ENCODE results near the gene WDR5B.

WDR5B gene

GRCh38 chr3:122443090-122443489 lies 27.2 kb upstream of the WDR5B start:
- no peaks in the 10 kb centered on the region for H3K27me3 ChIP-seq (replicated peaks; ENCODE audit: control insufficient read depth, insufficient read depth, low read length)
- no peaks in the 10 kb centered on the region for H3K9me3 ChIP-seq (ENCODE audit: control insufficient read depth, low read length)
- H3K36me3 ChIP-seq (ENCODE audit: control insufficient read depth, insufficient read depth, low read length, severe bottlenecking) = peaks cover 60% of the 10 kb centered on the region
- H3K9ac ChIP-seq (ENCODE audit: low read length) = no peak overlapping the region
- H3K4me3 ChIP-seq (ENCODE audit: low read length) = no peak overlapping the region
- H3K4me1 ChIP-seq (ENCODE audit: control insufficient read depth, insufficient read depth, low read length) = no peaks in the 10 kb centered on the region
- DNase-seq (ENCODE audit: low read depth) = no peak

GRCh38 chr3:122435950-122436349 lies 20.1 kb upstream of the WDR5B start:
- Histone ChIP-seq H3K4me3 (ENCODE audit: low read length) (no peak overlapping the region), H3K4me1 (ENCODE audit: control insufficient read depth, insufficient read depth, low read length) (peaks cover 5% of the 10 kb centered on the region), H3K9me3 (ENCODE audit: control insufficient read depth, low read length) (peaks cover 6% of the 10 kb centered on the region), H3K36me3 (ENCODE audit: control insufficient read depth, insufficient read depth, low read length, severe bottlenecking) (peaks cover 91% of the 10 kb centered on the region), H3K9ac (ENCODE audit: low read length) (no peak overlapping the region), H3K27me3 (replicated peaks; ENCODE audit: control insufficient read depth, insufficient read depth, low read length) (no peaks in the 10 kb centered on the region)
- no peak for DNase-seq (ENCODE audit: low read depth)

- Histone ChIP-seq H3K4me3 (ENCODE audit: low read length) (no peak overlapping the region), H3K9ac (ENCODE audit: low read length) (peak overlapping the region; percentile 25), H3K36me3 (ENCODE audit: control insufficient read depth, insufficient read depth, low read length, severe bottlenecking) (peaks cover 84% of the 10 kb centered on the region), H3K4me1 (ENCODE audit: control insufficient read depth, insufficient read depth, low read length) (peaks cover 12% of the 10 kb centered on the region), H3K9me3 (ENCODE audit: control insufficient read depth, low read length) (no peaks in the 10 kb centered on the region), H3K27me3 (replicated peaks; ENCODE audit: control insufficient read depth, insufficient read depth, low read length) (no peaks in the 10 kb centered on the region)
- DNase-seq (ENCODE audit: low read depth) = no peak
Measured at GRCh38 chr3:122430371-122430770, 14.5 kb upstream of the WDR5B start.

GRCh38 chr3:122427857-122428471 lies 12.1 kb upstream of the WDR5B start:
- H3K36me3 ChIP-seq (ENCODE audit: control insufficient read depth, insufficient read depth, low read length, severe bottlenecking) = peaks cover 90% of the 10 kb centered on the region
- DNase-seq (ENCODE audit: low read depth) = peak; percentile 15

GRCh38 chr3:122421836-122422235 lies 6.0 kb upstream of the WDR5B start:
- DNase-seq (ENCODE audit: low read depth) = no peak
- Histone ChIP-seq H3K36me3 (ENCODE audit: control insufficient read depth, insufficient read depth, low read length, severe bottlenecking) (peaks cover 50% of the 10 kb centered on the region), H3K27me3 (replicated peaks; ENCODE audit: control insufficient read depth, insufficient read depth, low read length) (no peaks in the 10 kb centered on the region), H3K9ac (ENCODE audit: low read length) (no peak overlapping the region), H3K9me3 (ENCODE audit: control insufficient read depth, low read length) (no peaks in the 10 kb centered on the region), H3K4me1 (ENCODE audit: control insufficient read depth, insufficient read depth, low read length) (peaks cover 10% of the 10 kb centered on the region), H3K4me3 (ENCODE audit: low read length) (no peak overlapping the region)

More at GRCh38 chr3:122427857-122428471, 12.1 kb upstream of the WDR5B start:
- peaks cover 12% of the 10 kb centered on the region for H3K4me1 ChIP-seq (ENCODE audit: control insufficient read depth, insufficient read depth, low read length)
- no peak overlapping the region for H3K4me3 ChIP-seq (ENCODE audit: low read length)
- H3K9me3 ChIP-seq (ENCODE audit: control insufficient read depth, low read length) = no peaks in the 10 kb centered on the region
- no peak overlapping the region for H3K9ac ChIP-seq (ENCODE audit: low read length)
- H3K27me3 ChIP-seq (replicated peaks; ENCODE audit: control insufficient read depth, insufficient read depth, low read length) = no peaks in the 10 kb centered on the region

GRCh38 chr3:122421101-122421500 lies 5.2 kb upstream of the WDR5B start:
- H3K4me1 ChIP-seq (ENCODE audit: control insufficient read depth, insufficient read depth, low read length) = peaks cover 11% of the 10 kb centered on the region
- no peaks in the 10 kb centered on the region for H3K9me3 ChIP-seq (ENCODE audit: control insufficient read depth, low read length)
- H3K27me3 ChIP-seq (replicated peaks; ENCODE audit: control insufficient read depth, insufficient read depth, low read length) = no peaks in the 10 kb centered on the region
- H3K4me3 ChIP-seq (ENCODE audit: low read length) = no peak overlapping the region
- H3K36me3 ChIP-seq (ENCODE audit: control insufficient read depth, insufficient read depth, low read length, severe bottlenecking) = peaks cover 43% of the 10 kb centered on the region
- H3K9ac ChIP-seq (ENCODE audit: low read length) = no peak overlapping the region
- DNase-seq (ENCODE audit: low read depth) = no peak

GRCh38 chr3:122416966-122417365 lies 1.1 kb upstream of the WDR5B start:
- DNase-seq (ENCODE audit: low read depth) = peak; percentile 34
- Histone ChIP-seq H3K36me3 (ENCODE audit: control insufficient read depth, insufficient read depth, low read length, severe bottlenecking) (peaks cover 7% of the 10 kb centered on the region), H3K27me3 (replicated peaks; ENCODE audit: control insufficient read depth, insufficient read depth, low read length) (no peaks in the 10 kb centered on the region), H3K4me3 (ENCODE audit: low read length) (peak overlapping the region; percentile 100), H3K4me1 (ENCODE audit: control insufficient read depth, insufficient read depth, low read length) (peaks cover 22% of the 10 kb centered on the region), H3K9me3 (ENCODE audit: control insufficient read depth, low read length) (no peaks in the 10 kb centered on the region), H3K9ac (ENCODE audit: low read length) (peak overlapping the region; percentile 95)

- DNase-seq (ENCODE audit: low read depth) = peak; percentile 72
- Histone ChIP-seq H3K4me3 (ENCODE audit: low read length) (peak overlapping the region; percentile 100), H3K9ac (ENCODE audit: low read length) (peak overlapping the region; percentile 95), H3K9me3 (ENCODE audit: control insufficient read depth, low read length) (no peaks in the 10 kb centered on the region), H3K36me3 (ENCODE audit: control insufficient read depth, insufficient read depth, low read length, severe bottlenecking) (peaks cover 13% of the 10 kb centered on the region), H3K4me1 (ENCODE audit: control insufficient read depth, insufficient read depth, low read length) (peaks cover 22% of the 10 kb centered on the region), H3K27me3 (replicated peaks; ENCODE audit: control insufficient read depth, insufficient read depth, low read length) (no peaks in the 10 kb centered on the region)
Measured at GRCh38 chr3:122415104-122415744, 638 bp downstream of the WDR5B start.

GRCh38 chr3:122414391-122414790 lies 1.5 kb downstream of the WDR5B start:
- Histone ChIP-seq H3K9ac (ENCODE audit: low read length) (no peak overlapping the region), H3K4me1 (ENCODE audit: control insufficient read depth, insufficient read depth, low read length) (peaks cover 22% of the 10 kb centered on the region), H3K27me3 (replicated peaks; ENCODE audit: control insufficient read depth, insufficient read depth, low read length) (no peaks in the 10 kb centered on the region), H3K36me3 (ENCODE audit: control insufficient read depth, insufficient read depth, low read length, severe bottlenecking) (peaks cover 21% of the 10 kb centered on the region), H3K9me3 (ENCODE audit: control insufficient read depth, low read length) (no peaks in the 10 kb centered on the region), H3K4me3 (ENCODE audit: low read length) (peak overlapping the region; percentile 100)
- no peak for DNase-seq (ENCODE audit: low read depth)

- Histone ChIP-seq H3K4me3 (ENCODE audit: low read length) (no peak overlapping the region), H3K4me1 (ENCODE audit: control insufficient read depth, insufficient read depth, low read length) (peaks cover 11% of the 10 kb centered on the region), H3K9me3 (ENCODE audit: control insufficient read depth, low read length) (no peaks in the 10 kb centered on the region), H3K36me3 (ENCODE audit: control insufficient read depth, insufficient read depth, low read length, severe bottlenecking) (peaks cover 57% of the 10 kb centered on the region), H3K9ac (ENCODE audit: low read length) (no peak overlapping the region), H3K27me3 (replicated peaks; ENCODE audit: control insufficient read depth, insufficient read depth, low read length) (no peaks in the 10 kb centered on the region)
- DNase-seq (ENCODE audit: low read depth) = no peak
Measured at GRCh38 chr3:122410639-122411038, 5.2 kb downstream of the WDR5B start.

GRCh38 chr3:122410111-122410510 lies 5.8 kb downstream of the WDR5B start:
- Histone ChIP-seq H3K9ac (ENCODE audit: low read length) (no peak overlapping the region), H3K36me3 (ENCODE audit: control insufficient read depth, insufficient read depth, low read length, severe bottlenecking) (peaks cover 60% of the 10 kb centered on the region), H3K4me3 (ENCODE audit: low read length) (no peak overlapping the region), H3K27me3 (replicated peaks; ENCODE audit: control insufficient read depth, insufficient read depth, low read length) (no peaks in the 10 kb centered on the region), H3K4me1 (ENCODE audit: control insufficient read depth, insufficient read depth, low read length) (peaks cover 7% of the 10 kb centered on the region), H3K9me3 (ENCODE audit: control insufficient read depth, low read length) (no peaks in the 10 kb centered on the region)
- DNase-seq (ENCODE audit: low read depth) = no peak

All from adipocyte (in vitro differentiated cells).